GM23338 (cell line): Measurements from ENCODE around the gene PRSS56. TPM values are rescaled to one million over a fixed set of nuclear protein-coding genes. Genes with fewer than 3 reads are reported as not detected.

Experiments used
- ATAC-seq: fragments of 200-7000 bp; cut with Tn5 transposase; 3 replicates; pipeline ENCODE4 v1.9.1; 2020
- DNase-seq: peaks from one replicate; pipeline ENCODE4 v3.0.0-alpha.2; 2015; ENCODE audit warnings: low spot score
- H2AFZ ChIP-seq: fragments of 200-600 bp; sonication (generic); 2 replicates; pipeline ENCODE4 v1.8.0; 2016; ENCODE audit warnings: antibody characterized with exemption, mild to moderate bottlenecking, moderate library complexity
- H3F3A ChIP-seq: fragments of 200-600 bp; sonication (generic); replicated peaks from 2 replicates; pipeline ENCODE4 v1.8.0; 2017; ENCODE audit warnings: antibody characterized with exemption, mixed run types, low read depth
- H3K27ac ChIP-seq: fragments of 200-600 bp; sonication (generic); 2 replicates; pipeline ENCODE4 v1.6.1; 2016; ENCODE audit warnings: low read depth
- H3K27me3 ChIP-seq: fragments of 200-600 bp; sonication (generic); 2 replicates; pipeline ENCODE4 v1.8.0; 2016; ENCODE audit warnings: mild to moderate bottlenecking, mixed run types, moderate library complexity; ENCODE audit not compliant: insufficient read depth
- H3K36me3 ChIP-seq: fragments of 200-600 bp; sonication (generic); 2 replicates; pipeline ENCODE4 v1.8.0; 2016; ENCODE audit warnings: mild to moderate bottlenecking; ENCODE audit not compliant: insufficient read depth
- H3K4me1 ChIP-seq: fragments of 200-600 bp; sonication (generic); 2 replicates; pipeline ENCODE4 v1.8.0; 2016; ENCODE audit warnings: mild to moderate bottlenecking, moderate library complexity; ENCODE audit not compliant: insufficient read depth
- H3K4me2 ChIP-seq: fragments of 200-600 bp; sonication (generic); 2 replicates; pipeline ENCODE4 v1.7.1; 2017; ENCODE audit warnings: mixed run types
- H3K4me3 ChIP-seq: fragments of 200-600 bp; sonication (generic); 2 replicates; pipeline ENCODE4 v1.6.1; 2016; ENCODE audit warnings: mixed run types
- H3K79me2 ChIP-seq: fragments of 200-600 bp; sonication (generic); replicated peaks from 2 replicates; pipeline ENCODE4 v1.8.0; 2017; ENCODE audit warnings: mild to moderate bottlenecking; ENCODE audit not compliant: insufficient read depth
- H3K9me2 ChIP-seq: fragments of 200-600 bp; sonication (generic); 2 replicates; pipeline ENCODE4 v1.8.0; 2017; ENCODE audit not compliant: insufficient read depth
- H4K20me1 ChIP-seq: fragments of 200-600 bp; sonication (generic); replicated peaks from 2 replicates; pipeline ENCODE4 v1.8.0; 2017; ENCODE audit warnings: mild to moderate bottlenecking; ENCODE audit not compliant: insufficient read depth
- H3K27ac Mint-ChIP-seq: 2 replicates; pipeline ENCODE4 v1.8.0; 2020; ENCODE audit warnings: inconsistent platforms, mild to moderate bottlenecking, moderate library complexity, mixed read lengths
- H3K27me3 Mint-ChIP-seq: 3 replicates; pipeline ENCODE4 v1.8.0; 2022; ENCODE audit warnings: low read depth, mild to moderate bottlenecking, moderate library complexity, mixed read lengths, inconsistent platforms; ENCODE audit not compliant: insufficient read depth, poor library complexity
- H3K36me3 Mint-ChIP-seq: 3 replicates; pipeline ENCODE4 v1.8.0; 2021; ENCODE audit warnings: low read depth, mild to moderate bottlenecking, inconsistent platforms, moderate library complexity, mixed read lengths
- H3K4me1 Mint-ChIP-seq: 3 replicates; pipeline ENCODE4 v1.8.0; 2020; ENCODE audit warnings: mild to moderate bottlenecking, inconsistent platforms, mixed read lengths
- H3K4me3 Mint-ChIP-seq: 3 replicates; pipeline ENCODE4 v1.8.0; 2021; ENCODE audit warnings: moderate library complexity, mild to moderate bottlenecking, inconsistent platforms, mixed read lengths
- H3K9me3 Mint-ChIP-seq: 3 replicates; pipeline ENCODE4 v1.8.0; 2020; ENCODE audit warnings: moderate library complexity, mild to moderate bottlenecking, inconsistent platforms, mixed read lengths
- CREB1 ChIP-seq: fragments of 250-450 bp; sonication (Bioruptor Pico); IDR thresholded peaks from 2 replicates; pipeline ENCODE4 v1.5.0; 2020; ENCODE audit warnings: low read depth, mild to moderate bottlenecking, moderate library complexity
- CTCF ChIP-seq, 2 experiments: fragments of 200-600 bp in 1 of 2; sonication (generic) in 1 of 2; conservative IDR thresholded peaks; 2 replicates each; pipeline versions ENCODE4 v1.5.1 to v1.6.1; 2016 to 2017; ENCODE audit warnings: antibody characterized with exemption in 2 of 2, low read depth in 2 of 2, mild to moderate bottlenecking in 2 of 2, moderate library complexity in 1 of 2
- ETS1 ChIP-seq: IDR thresholded peaks from 2 replicates; pipeline ENCODE4 v1.6.1; 2016; ENCODE audit warnings: antibody characterized with exemption
- EZH2 ChIP-seq: fragments of 200-600 bp; sonication (generic); IDR thresholded peaks from one replicate; pipeline ENCODE4 v1.8.0; 2017; ENCODE audit warnings: antibody characterized with exemption, mild to moderate bottlenecking, low read depth; ENCODE audit not compliant: unreplicated experiment
- EZH2phosphoT487 ChIP-seq: fragments of 200-600 bp; sonication (generic); IDR thresholded peaks from one replicate; pipeline ENCODE4 v1.8.1; 2018; ENCODE audit warnings: antibody characterized with exemption; ENCODE audit not compliant: unreplicated experiment
- JUNB ChIP-seq: IDR thresholded peaks from one replicate; pipeline ENCODE4 v1.6.1; 2016; ENCODE audit warnings: antibody characterized with exemption; ENCODE audit not compliant: unreplicated experiment
- NANOG ChIP-seq: IDR thresholded peaks from 2 replicates; pipeline ENCODE4 v1.6.1; 2016; ENCODE audit warnings: antibody characterized with exemption, borderline replicate concordance
- POLR2AphosphoS5 ChIP-seq: IDR thresholded peaks from 2 replicates; pipeline ENCODE4 v1.6.1; 2016; ENCODE audit warnings: antibody characterized with exemption, low read depth
- STAT1 ChIP-seq: IDR thresholded peaks from one replicate; pipeline ENCODE4 v1.6.1; 2016; ENCODE audit warnings: antibody characterized with exemption; ENCODE audit not compliant: unreplicated experiment
- ZNF114 ChIP-seq: fragments of 250-450 bp; sonication (Bioruptor Pico); IDR thresholded peaks from 2 replicates; pipeline ENCODE4 v1.5.0; 2020; ENCODE audit warnings: mild to moderate bottlenecking, moderate library complexity
- ZNF331 ChIP-seq: fragments of 250-450 bp; sonication (Bioruptor Pico); IDR thresholded peaks from 2 replicates; pipeline ENCODE4 v1.5.0; 2020; ENCODE audit warnings: low read depth, mild to moderate bottlenecking, moderate library complexity
- long read RNA-seq: library from polyadenylated mRNA; unstranded; transcript quantifications from one replicate; pipeline ENCODE4 v2.0.0, GENCODE V29; 2020; ENCODE audit not compliant: unreplicated experiment
- polyA plus RNA-seq: library from polyadenylated mRNA; unstranded; fragments of >200 nt; fragmentation: Nextera tagmentation; extraction: Ambion mirVana; gene quantifications from 2 replicates; pipeline ENCODE4 v1.2.1, GENCODE V29; 2016
- total RNA-seq: library from RNA; depleted of rRNA; stranded (reverse); fragments of >200 nt; shearing (Covaris generic); gene quantifications from 2 replicates; pipeline ENCODE4 v1.2.3, GENCODE V29; 2014; rRNA removed
- TF ChIP-seq, protein P1 (sequence below): IDR thresholded peaks from one replicate; pipeline ENCODE4 v1.6.1; 2018; ENCODE audit warnings: antibody characterized with exemption; ENCODE audit not compliant: unreplicated experiment
- TF ChIP-seq, protein P2 (sequence below): fragments of 250-450 bp; sonication (Bioruptor Pico); IDR thresholded peaks from 2 replicates; pipeline ENCODE4 v1.5.0; 2020; ENCODE audit warnings: mild to moderate bottlenecking, moderate library complexity

PRSS56 gene
- total RNA-seq: 0.31 TPM in 1 of 2 replicates, not detected in the other
- 0.27 TPM in 1 of 2 replicates, not detected in the other for polyA plus RNA-seq
- long read RNA-seq: 0 reads

- Histone ChIP-seq H3K4me1 (no peaks in the 10 kb centered on the region; the same call in 1 of the 2 replicates), H3K4me2 (no peak within 1 kb of the TSS), H4K20me1 (no peaks in the 10 kb centered on the region), H3K9me2 (no peaks in the 10 kb centered on the region), H3K36me3 (no peaks in the 10 kb centered on the region), H3K4me3 (no peak within 1 kb of the TSS), H3K27me3 (peaks cover 39% of the 10 kb centered on the region), H3K79me2 (no peaks in the 10 kb centered on the region), H2AFZ (no peak within 1 kb of the TSS), H3K27ac (no peak within 1 kb of the TSS), H3F3A (0 out of 2 replicates have a peak, but pooled peaks cover 5% of the 10 kb centered on the region)
- DNase-seq: no peak
- Mint-ChIP-seq H3K27ac (no peak within 1 kb of the TSS), H3K36me3 (no peaks in the 10 kb centered on the region), H3K4me1 (peaks cover 21% of the 10 kb centered on the region), H3K4me3 (no peak within 1 kb of the TSS), H3K27me3 (peaks cover 32% of the 10 kb centered on the region), H3K9me3 (no peaks in the 10 kb centered on the region)
- ATAC-seq: no peak
- TF ChIP-seq STAT1 (no peak), JUNB (no peak), NANOG (no peak), ETS1 (no peak), CREB1 (no peak), ZNF114 (no peak), POLR2AphosphoS5 (no peak), EZH2phosphoT487 (no peak), ZNF331 (CRISPR knock-in tag) (no peak), EZH2 (no peak), CTCF (conservative IDR thresholded peaks at IDR 0.05; ENCODE audit: low read depth in 2 of 2) (no peak)
- TF ChIP-seq, protein P1, sequence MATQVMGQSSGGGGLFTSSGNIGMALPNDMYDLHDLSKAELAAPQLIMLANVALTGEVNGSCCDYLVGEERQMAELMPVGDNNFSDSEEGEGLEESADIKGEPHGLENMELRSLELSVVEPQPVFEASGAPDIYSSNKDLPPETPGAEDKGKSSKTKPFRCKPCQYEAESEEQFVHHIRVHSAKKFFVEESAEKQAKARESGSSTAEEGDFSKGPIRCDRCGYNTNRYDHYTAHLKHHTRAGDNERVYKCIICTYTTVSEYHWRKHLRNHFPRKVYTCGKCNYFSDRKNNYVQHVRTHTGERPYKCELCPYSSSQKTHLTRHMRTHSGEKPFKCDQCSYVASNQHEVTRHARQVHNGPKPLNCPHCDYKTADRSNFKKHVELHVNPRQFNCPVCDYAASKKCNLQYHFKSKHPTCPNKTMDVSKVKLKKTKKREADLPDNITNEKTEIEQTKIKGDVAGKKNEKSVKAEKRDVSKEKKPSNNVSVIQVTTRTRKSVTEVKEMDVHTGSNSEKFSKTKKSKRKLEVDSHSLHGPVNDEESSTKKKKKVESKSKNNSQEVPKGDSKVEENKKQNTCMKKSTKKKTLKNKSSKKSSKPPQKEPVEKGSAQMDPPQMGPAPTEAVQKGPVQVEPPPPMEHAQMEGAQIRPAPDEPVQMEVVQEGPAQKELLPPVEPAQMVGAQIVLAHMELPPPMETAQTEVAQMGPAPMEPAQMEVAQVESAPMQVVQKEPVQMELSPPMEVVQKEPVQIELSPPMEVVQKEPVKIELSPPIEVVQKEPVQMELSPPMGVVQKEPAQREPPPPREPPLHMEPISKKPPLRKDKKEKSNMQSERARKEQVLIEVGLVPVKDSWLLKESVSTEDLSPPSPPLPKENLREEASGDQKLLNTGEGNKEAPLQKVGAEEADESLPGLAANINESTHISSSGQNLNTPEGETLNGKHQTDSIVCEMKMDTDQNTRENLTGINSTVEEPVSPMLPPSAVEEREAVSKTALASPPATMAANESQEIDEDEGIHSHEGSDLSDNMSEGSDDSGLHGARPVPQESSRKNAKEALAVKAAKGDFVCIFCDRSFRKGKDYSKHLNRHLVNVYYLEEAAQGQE: no peak
- TF ChIP-seq, protein P2, sequence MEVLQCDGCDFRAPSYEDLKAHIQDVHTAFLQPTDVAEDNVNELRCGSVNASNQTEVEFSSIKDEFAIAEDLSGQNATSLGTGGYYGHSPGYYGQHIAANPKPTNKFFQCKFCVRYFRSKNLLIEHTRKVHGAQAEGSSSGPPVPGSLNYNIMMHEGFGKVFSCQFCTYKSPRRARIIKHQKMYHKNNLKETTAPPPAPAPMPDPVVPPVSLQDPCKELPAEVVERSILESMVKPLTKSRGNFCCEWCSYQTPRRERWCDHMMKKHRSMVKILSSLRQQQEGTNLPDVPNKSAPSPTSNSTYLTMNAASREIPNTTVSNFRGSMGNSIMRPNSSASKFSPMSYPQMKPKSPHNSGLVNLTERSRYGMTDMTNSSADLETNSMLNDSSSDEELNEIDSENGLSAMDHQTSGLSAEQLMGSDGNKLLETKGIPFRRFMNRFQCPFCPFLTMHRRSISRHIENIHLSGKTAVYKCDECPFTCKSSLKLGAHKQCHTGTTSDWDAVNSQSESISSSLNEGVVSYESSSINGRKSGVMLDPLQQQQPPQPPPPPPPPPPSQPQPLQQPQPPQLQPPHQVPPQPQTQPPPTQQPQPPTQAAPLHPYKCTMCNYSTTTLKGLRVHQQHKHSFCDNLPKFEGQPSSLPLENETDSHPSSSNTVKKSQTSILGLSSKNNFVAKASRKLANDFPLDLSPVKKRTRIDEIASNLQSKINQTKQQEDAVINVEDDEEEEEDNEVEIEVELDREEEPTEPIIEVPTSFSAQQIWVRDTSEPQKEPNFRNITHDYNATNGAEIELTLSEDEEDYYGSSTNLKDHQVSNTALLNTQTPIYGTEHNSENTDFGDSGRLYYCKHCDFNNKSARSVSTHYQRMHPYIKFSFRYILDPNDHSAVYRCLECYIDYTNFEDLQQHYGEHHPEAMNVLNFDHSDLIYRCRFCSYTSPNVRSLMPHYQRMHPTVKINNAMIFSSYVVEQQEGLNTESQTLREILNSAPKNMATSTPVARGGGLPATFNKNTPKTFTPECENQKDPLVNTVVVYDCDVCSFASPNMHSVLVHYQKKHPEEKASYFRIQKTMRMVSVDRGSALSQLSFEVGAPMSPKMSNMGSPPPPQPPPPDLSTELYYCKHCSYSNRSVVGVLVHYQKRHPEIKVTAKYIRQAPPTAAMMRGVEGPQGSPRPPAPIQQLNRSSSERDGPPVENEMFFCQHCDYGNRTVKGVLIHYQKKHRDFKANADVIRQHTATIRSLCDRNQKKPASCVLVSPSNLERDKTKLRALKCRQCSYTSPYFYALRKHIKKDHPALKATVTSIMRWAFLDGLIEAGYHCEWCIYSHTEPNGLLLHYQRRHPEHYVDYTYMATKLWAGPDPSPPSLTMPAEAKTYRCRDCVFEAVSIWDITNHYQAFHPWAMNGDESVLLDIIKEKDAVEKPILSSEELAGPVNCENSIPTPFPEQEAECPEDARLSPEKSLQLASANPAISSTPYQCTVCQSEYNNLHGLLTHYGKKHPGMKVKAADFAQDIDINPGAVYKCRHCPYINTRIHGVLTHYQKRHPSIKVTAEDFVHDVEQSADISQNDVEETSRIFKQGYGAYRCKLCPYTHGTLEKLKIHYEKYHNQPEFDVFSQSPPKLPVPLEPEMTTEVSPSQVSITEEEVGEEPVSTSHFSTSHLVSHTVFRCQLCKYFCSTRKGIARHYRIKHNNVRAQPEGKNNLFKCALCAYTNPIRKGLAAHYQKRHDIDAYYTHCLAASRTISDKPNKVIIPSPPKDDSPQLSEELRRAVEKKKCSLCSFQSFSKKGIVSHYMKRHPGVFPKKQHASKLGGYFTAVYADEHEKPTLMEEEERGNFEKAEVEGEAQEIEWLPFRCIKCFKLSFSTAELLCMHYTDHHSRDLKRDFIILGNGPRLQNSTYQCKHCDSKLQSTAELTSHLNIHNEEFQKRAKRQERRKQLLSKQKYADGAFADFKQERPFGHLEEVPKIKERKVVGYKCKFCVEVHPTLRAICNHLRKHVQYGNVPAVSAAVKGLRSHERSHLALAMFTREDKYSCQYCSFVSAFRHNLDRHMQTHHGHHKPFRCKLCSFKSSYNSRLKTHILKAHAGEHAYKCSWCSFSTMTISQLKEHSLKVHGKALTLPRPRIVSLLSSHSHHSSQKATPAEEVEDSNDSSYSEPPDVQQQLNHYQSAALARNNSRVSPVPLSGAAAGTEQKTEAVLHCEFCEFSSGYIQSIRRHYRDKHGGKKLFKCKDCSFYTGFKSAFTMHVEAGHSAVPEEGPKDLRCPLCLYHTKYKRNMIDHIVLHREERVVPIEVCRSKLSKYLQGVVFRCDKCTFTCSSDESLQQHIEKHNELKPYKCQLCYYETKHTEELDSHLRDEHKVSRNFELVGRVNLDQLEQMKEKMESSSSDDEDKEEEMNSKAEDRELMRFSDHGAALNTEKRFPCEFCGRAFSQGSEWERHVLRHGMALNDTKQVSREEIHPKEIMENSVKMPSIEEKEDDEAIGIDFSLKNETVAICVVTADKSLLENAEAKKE (CRISPR knock-in tag): no peak
Observed at GRCh38 chr2:232519581-232520438, at the start of gene PRSS56. TSS of gene PRSS56 (plus strand) at chr2:232520388. CDS start at chr2:232520599, 211 bp downstream.
